CD14-positive monocyte (primary cell): ENCODE data around the gene WDR49. TPM values are rescaled to one million over a fixed set of nuclear protein-coding genes. Genes with fewer than 3 reads are reported as not detected.

Source experiments
- DNase-seq, 3 donors: peaks; one replicate each; pipeline ENCODE4 v3.0.0-alpha.2; 2011 to 2022
- H2AFZ ChIP-seq: 2 replicates; pipeline ENCODE4 v1.6.0; 2012; ENCODE audit warnings: mild to moderate bottlenecking, low read depth, low read length, inconsistent platforms; ENCODE audit not compliant: insufficient read depth, poor library complexity, severe bottlenecking
- H3K27ac ChIP-seq, 2 donors: 1 replicate in 1 of 2; 2 replicates in 1 of 2; pipeline ENCODE4 v1.5.1; 2012 to 2013; ENCODE audit warnings: low read length in 2 of 2, control low read depth in 1 of 2, inconsistent platforms in 1 of 2, low read depth in 1 of 2, mild to moderate bottlenecking in 1 of 2
- H3K27me3 ChIP-seq, 2 donors: one replicate each; pipeline versions ENCODE4 v1.6.0 to v1.6.1; 2011 to 2013; ENCODE audit warnings: low read length in 2 of 2; ENCODE audit not compliant: control insufficient read depth in 2 of 2, insufficient read depth in 2 of 2
- H3K36me3 ChIP-seq, 2 donors: replicated peaks in 1 of 2; 1 replicate in 1 of 2; 2 replicates in 1 of 2; pipeline versions ENCODE4 v1.5.1 to v1.6.1; 2012 to 2013; ENCODE audit warnings: low read length in 2 of 2, control low read depth in 1 of 2, inconsistent platforms in 1 of 2, mild to moderate bottlenecking in 1 of 2; ENCODE audit not compliant: insufficient read depth in 2 of 2, control insufficient read depth in 1 of 2
- H3K4me1 ChIP-seq, 2 donors: 1 replicate in 1 of 2; 2 replicates in 1 of 2; pipeline versions ENCODE4 v1.5.1 to v1.6.1; 2012 to 2013; ENCODE audit warnings: low read length in 2 of 2, control low read depth in 1 of 2, inconsistent platforms in 1 of 2, mild to moderate bottlenecking in 1 of 2, moderate library complexity in 1 of 2; ENCODE audit not compliant: insufficient read depth in 2 of 2, control insufficient read depth in 1 of 2
- H3K4me2 ChIP-seq: replicated peaks from 2 replicates; pipeline ENCODE3; 2012; ENCODE audit warnings: low read length, moderate library complexity, mild to moderate bottlenecking; ENCODE audit not compliant: poor library complexity, severe bottlenecking; ENCODE audit errors: extremely low read depth
- H3K4me3 ChIP-seq, 3 experiments: fragments of 200-600 bp in 1 of 3; sonication (generic) in 1 of 3; replicated peaks in 1 of 3; 1 replicate in 2 of 3; 2 replicates in 1 of 3; pipeline ENCODE4 v1.5.1; 2011 to 2013; ENCODE audit warnings: low read length in 3 of 3, mild to moderate bottlenecking in 3 of 3, control low read depth in 2 of 3, low read depth in 2 of 3, inconsistent platforms in 1 of 3, moderate library complexity in 1 of 3
- H3K79me2 ChIP-seq: 2 replicates; pipeline ENCODE4 v1.6.0; 2012; ENCODE audit warnings: mild to moderate bottlenecking, control low read depth, inconsistent platforms, low read length, moderate library complexity; ENCODE audit not compliant: insufficient read depth
- H3K9ac ChIP-seq: 2 replicates; pipeline ENCODE4 v1.6.0; 2017; ENCODE audit warnings: low read length, mild to moderate bottlenecking; ENCODE audit not compliant: insufficient read depth, poor library complexity, severe bottlenecking
- H3K9me3 ChIP-seq, 2 donors: replicated peaks in 1 of 2; 1 replicate in 1 of 2; 2 replicates in 1 of 2; pipeline versions ENCODE4 v1.5.1 to v1.6.1; 2012 to 2013; ENCODE audit warnings: low read length in 2 of 2, control low read depth in 1 of 2; ENCODE audit not compliant: control insufficient read depth in 1 of 2, insufficient read depth in 1 of 2
- H4K20me1 ChIP-seq: 2 replicates; pipeline ENCODE4 v1.6.0; 2012; ENCODE audit warnings: mild to moderate bottlenecking, low read length, control low read depth, moderate library complexity; ENCODE audit not compliant: insufficient read depth
- H3K27ac Mint-ChIP-seq, 7 donors: one replicate each; pipeline ENCODE4 v1.8.0; 2020; ENCODE audit warnings: mild to moderate bottlenecking in 7 of 7, mixed read lengths in 7 of 7, moderate library complexity in 6 of 7, inconsistent platforms in 2 of 7
- H3K27me3 Mint-ChIP-seq, 3 donors: one replicate each; pipeline ENCODE4 v1.8.0; 2021 to 2022; ENCODE audit warnings: low read depth in 3 of 3, mild to moderate bottlenecking in 3 of 3, mixed read lengths in 3 of 3, moderate library complexity in 3 of 3, inconsistent platforms in 1 of 3
- H3K36me3 Mint-ChIP-seq, 2 donors: one replicate each; pipeline ENCODE4 v1.8.0; 2020; ENCODE audit warnings: mixed read lengths in 2 of 2, inconsistent platforms in 1 of 2, mild to moderate bottlenecking in 1 of 2
- H3K4me1 Mint-ChIP-seq: one replicate; pipeline ENCODE4 v1.8.0; 2020; ENCODE audit warnings: mild to moderate bottlenecking, mixed read lengths
- H3K4me3 Mint-ChIP-seq, 2 donors: one replicate each; pipeline ENCODE4 v1.8.0; 2020; ENCODE audit warnings: mild to moderate bottlenecking in 2 of 2, mixed read lengths in 2 of 2, moderate library complexity in 1 of 2
- H3K9me3 Mint-ChIP-seq, 7 donors: one replicate each; pipeline ENCODE4 v1.8.0; 2020 to 2022; ENCODE audit warnings: mixed read lengths in 7 of 7, mild to moderate bottlenecking in 6 of 7, moderate library complexity in 6 of 7, inconsistent platforms in 2 of 7
- WGBS: methylation state at CpG from one replicate; pipeline ENCODE4 v1.1.5; 2013; ENCODE audit warnings: missing lambda C conversion rate; ENCODE audit not compliant: insufficient coverage; 5-methylcytosine and 5-hydroxymethylcytosine counted together
- intact Hi-C, 2 donors: fragments of 100-400 bp; cut with micrococcal nuclease; formaldehyde crosslinking; loops; one replicate each; pipeline versions ENCODE4 v1.15.0 to v1.15.1; 2023
- polyA plus RNA-seq, 3 donors: library from polyadenylated mRNA; depleted of rRNA in 1 of 3; unstranded in 2 of 3; stranded (reverse) in 1 of 3; fragments of 300-500 nt in 2 of 3; fragments of >200 nt in 1 of 3; fragmentation: Illumina TruSeq in 2 of 3; gene quantifications; 1 replicate in 2 of 3; 2 replicates in 1 of 3; pipeline ENCODE4 v1.2.3, GENCODE V29; 2012 to 2021
- TF ChIP-seq, protein P1 (sequence below): fragments of 200-600 bp; IDR thresholded peaks from one replicate; pipeline ENCODE4 v1.8.0; 2022; ENCODE audit warnings: antibody characterized with exemption, mild to moderate bottlenecking

WDR49 gene
- polyA plus RNA-seq, 3 donors, result 1.1 to 5.0 (median 4.2) TPM

DNA sequence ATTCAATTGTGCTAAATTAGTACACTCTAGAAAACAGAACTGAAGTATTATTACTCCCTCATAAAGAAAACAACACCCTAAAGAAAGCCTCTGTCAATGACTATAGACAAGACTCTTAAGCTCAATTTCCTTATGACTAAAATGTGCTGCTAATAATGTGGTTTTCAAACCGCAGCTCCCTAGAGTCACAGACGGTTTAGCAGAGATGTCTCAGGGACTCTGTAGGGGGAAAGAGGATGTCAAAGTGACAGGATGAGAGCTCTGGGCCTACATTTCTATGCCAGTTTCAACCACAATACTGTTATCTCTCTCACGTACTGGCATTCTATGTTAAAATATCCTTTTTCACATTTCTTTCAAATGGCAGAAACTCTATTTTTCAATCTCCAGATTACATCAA, 37.6 kb upstream of the WDR49 start:
- no peaks in the 10 kb centered on the region for H4K20me1 ChIP-seq
- H3K4me1 ChIP-seq, result no peaks in the 10 kb centered on the region
- TF ChIP-seq, protein P1, sequence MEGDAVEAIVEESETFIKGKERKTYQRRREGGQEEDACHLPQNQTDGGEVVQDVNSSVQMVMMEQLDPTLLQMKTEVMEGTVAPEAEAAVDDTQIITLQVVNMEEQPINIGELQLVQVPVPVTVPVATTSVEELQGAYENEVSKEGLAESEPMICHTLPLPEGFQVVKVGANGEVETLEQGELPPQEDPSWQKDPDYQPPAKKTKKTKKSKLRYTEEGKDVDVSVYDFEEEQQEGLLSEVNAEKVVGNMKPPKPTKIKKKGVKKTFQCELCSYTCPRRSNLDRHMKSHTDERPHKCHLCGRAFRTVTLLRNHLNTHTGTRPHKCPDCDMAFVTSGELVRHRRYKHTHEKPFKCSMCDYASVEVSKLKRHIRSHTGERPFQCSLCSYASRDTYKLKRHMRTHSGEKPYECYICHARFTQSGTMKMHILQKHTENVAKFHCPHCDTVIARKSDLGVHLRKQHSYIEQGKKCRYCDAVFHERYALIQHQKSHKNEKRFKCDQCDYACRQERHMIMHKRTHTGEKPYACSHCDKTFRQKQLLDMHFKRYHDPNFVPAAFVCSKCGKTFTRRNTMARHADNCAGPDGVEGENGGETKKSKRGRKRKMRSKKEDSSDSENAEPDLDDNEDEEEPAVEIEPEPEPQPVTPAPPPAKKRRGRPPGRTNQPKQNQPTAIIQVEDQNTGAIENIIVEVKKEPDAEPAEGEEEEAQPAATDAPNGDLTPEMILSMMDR, result no peak
- Mint-ChIP-seq H3K27me3 (no peaks in the 10 kb centered on the region), H3K4me1 (no peaks in the 10 kb centered on the region), H3K27ac (no peak overlapping the region), H3K9me3 (no peaks in the 10 kb centered on the region), H3K36me3 (peaks cover 49 to 61% of the 10 kb centered on the region in 2 donors), H3K4me3 (no peak overlapping the region)
- no peak overlapping the region for H3K4me3 ChIP-seq
- H3K27ac ChIP-seq, result no peak overlapping the region
- intact Hi-C loops, result no loop called here
- DNase-seq, result no peak
- H2AFZ ChIP-seq, result no peak overlapping the region
- no peaks in the 10 kb centered on the region for H3K79me2 ChIP-seq
- peaks cover 78 to 100% of the 10 kb centered on the region in 2 donors for H3K36me3 ChIP-seq
- no peak overlapping the region for H3K4me2 ChIP-seq
- 29% methylated on average over 1 of the region's 3 CpGs for WGBS
- no peak overlapping the region for H3K9ac ChIP-seq
- H3K27me3 ChIP-seq, result no peaks in the 10 kb centered on the region
- H3K9me3 ChIP-seq, result no peaks in the 10 kb centered on the region

DNA sequence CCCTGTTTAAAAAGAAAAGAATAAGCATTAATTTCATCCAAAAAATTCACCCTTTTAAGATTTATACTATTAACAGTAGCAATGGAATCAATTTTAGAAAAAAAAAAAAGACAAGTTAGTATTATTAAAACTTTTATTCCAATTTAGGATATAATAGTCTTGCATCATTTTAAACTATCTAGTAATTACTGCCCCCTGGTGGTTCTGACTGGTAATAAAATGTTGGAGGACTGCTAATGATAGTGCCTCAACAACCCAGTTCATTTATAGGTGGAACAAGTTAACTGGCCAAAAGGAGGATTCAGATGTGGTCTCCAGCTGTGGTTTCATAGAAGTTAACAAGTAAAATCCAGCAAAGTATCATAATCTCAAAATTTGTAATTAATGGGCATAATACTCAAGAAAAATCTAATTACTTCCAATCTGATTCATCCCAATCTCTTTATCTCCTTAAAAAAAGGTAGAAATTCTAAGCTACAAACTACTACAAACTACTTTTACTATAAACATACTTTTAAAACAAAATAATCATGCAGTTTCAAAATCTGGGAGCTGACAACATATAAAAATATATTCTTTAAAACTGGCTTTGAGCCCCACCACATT, 30.7 kb upstream of the WDR49 start:
- Mint-ChIP-seq H3K9me3 (no peaks in the 10 kb centered on the region), H3K4me1 (no peaks in the 10 kb centered on the region), H3K27ac (no peak overlapping the region), H3K36me3 (peaks cover 32 to 49% of the 10 kb centered on the region in 2 donors), H3K27me3 (no peaks in the 10 kb centered on the region), H3K4me3 (no peak overlapping the region)
- Histone ChIP-seq H3K9ac (no peak overlapping the region), H3K4me2 (no peak overlapping the region), H3K4me3 (no peak overlapping the region), H2AFZ (no peak overlapping the region), H3K27me3 (no peaks in the 10 kb centered on the region), H3K36me3 (peaks cover 52 to 89% of the 10 kb centered on the region in 2 donors), H3K4me1 (no peaks in the 10 kb centered on the region), H4K20me1 (peaks cover 11% of the 10 kb centered on the region), H3K9me3 (no peaks in the 10 kb centered on the region), H3K27ac (no peak overlapping the region), H3K79me2 (no peaks in the 10 kb centered on the region)
- TF ChIP-seq, protein P1, result peak; percentile 83
- intact Hi-C loops, result loop anchor here in 1 of 2 donors (5.0 kb wide), 1 partner anchor 302 kb away; the partner anchor contains the start of gene ZBBX
- DNase-seq, result peak; percentile 36 to 74 (median 59)
